SK-N-DZ (cell line): ENCODE measurements around the gene USP2.

ENCODE experiments used
- DNase-seq: peaks from one replicate; pipeline ENCODE4 v3.0.0-alpha.2; 2015; ENCODE audit warnings: low spot score

USP2 gene

GRCh38 chr11:119377112-119377901 lies 4.2 kb downstream of the USP2 start:
- no peak for DNase-seq

GRCh38 chr11:119376197-119376847 lies 5.2 kb downstream of the USP2 start:
- no peak for DNase-seq

- DNase-seq, result no peak
Observed at GRCh38 chr11:119375337-119376196, 5.9 kb downstream of the USP2 start.

GRCh38 chr11:119374632-119375336 lies 6.7 kb downstream of the USP2 start:
- DNase-seq, result peak; percentile 53

GRCh38 chr11:119373921-119374631 lies 7.4 kb downstream of the USP2 start:
- DNase-seq, result peak; percentile 73

- DNase-seq, result no peak
Observed at GRCh38 chr11:119373059-119373920, 8.2 kb downstream of the USP2 start.

- no peak for DNase-seq
Observed at GRCh38 chr11:119372260-119373058, 9.0 kb downstream of the USP2 start.

GRCh38 chr11:119371778-119372182 lies 9.7 kb downstream of the USP2 start:
- no peak for DNase-seq

- DNase-seq, result no peak
Observed at GRCh38 chr11:119371067-119371601, 10.4 kb downstream of the USP2 start.

- no peak for DNase-seq
Observed at GRCh38 chr11:119370486-119371046, 10.9 kb downstream of the USP2 start.

- peak; percentile 58 for DNase-seq
Observed at GRCh38 chr11:119369132-119369925, 12.2 kb downstream of the USP2 start.

- no peak for DNase-seq
Observed at GRCh38 chr11:119368121-119369034, 13.1 kb downstream of the USP2 start.

- no peak for DNase-seq
Observed at GRCh38 chr11:119367661-119368120, 13.8 kb downstream of the USP2 start.

- DNase-seq, result no peak
Observed at GRCh38 chr11:119366690-119367620, 14.5 kb downstream of the USP2 start.

- DNase-seq, result no peak
Observed at GRCh38 chr11:119365071-119365591, 16.4 kb downstream of the USP2 start.
